Measurements from ENCODE around the gene DHX35. TPM values are rescaled to one million over a fixed set of nuclear protein-coding genes. Genes with fewer than 3 reads are reported as not detected.

DHX35 gene
- total and polyA plus RNA-seq, 10 of the 15 experiments (the other 5 are each of a cell fraction or from before 2014, with no cell fraction given), result 4.3 to 21.6 (median 14.9) TPM

- SMC1A ChIA-PET (ENCODE audit: uncharacterized antibody, unreplicated experiment), result interaction anchor here (0.6 to 6.9 kb wide), 18 partner anchors 9 to 825 kb away, joined by 3 to 61 read pairs (median 5); partner anchors contain the start of genes DHX35 and FAM83D
- no peak for FAIRE-seq
- in situ Hi-C loops (cut with MboI), result loop anchor here (5.0 kb wide), 2 partner anchors 127 to 402 kb away; no protein-coding TSS in a partner anchor
These were observed 87.0 kb downstream of the DHX35 start for GRCh38 chr20:39049148-39049547.

More at GRCh38 chr20:39049148-39049547, 87.0 kb downstream of the DHX35 start:
- TF ChIP-seq ZBED1 (IDR thresholded peaks at IDR 0.05; ENCODE audit: borderline replicate concordance) (no peak), ZSCAN29 (IDR thresholded peaks at IDR 0.05) (no peak), TCF7 (IDR thresholded peaks at IDR 0.05; ENCODE audit: borderline replicate concordance) (no peak), RCOR1 (conservative IDR thresholded peaks at IDR 0.05; ENCODE audit: low read depth, low read length) (no peak), MTA3 (IDR thresholded peaks at IDR 0.05; ENCODE audit: borderline replicate concordance, low read length) (no peak), CHD4 (IDR thresholded peaks at IDR 0.05) (no peak), SREBF1 (IDR thresholded peaks at IDR 0.05; ENCODE audit: low read length) (no peak)
- H3K4me1 ChIP-seq (ENCODE audit: control insufficient read depth, insufficient read depth, low read length), result peaks cover 4% of the 10 kb centered on the region; the same call in 1 of the 2 replicates
- H2AFZ ChIP-seq (ENCODE audit: control insufficient read depth, low read depth, low read length), result no peak overlapping the region
- H3K36me3 ChIP-seq (ENCODE audit: control insufficient read depth in 2 of 2, insufficient read depth in 2 of 2, low read length in 1 of 2), result no peaks in the 10 kb centered on the region
- CTCF ChIA-PET, result interaction anchor here (0.6 to 8.4 kb wide), 55 partner anchors 9 to 825 kb away, joined by 3 to 182 read pairs (median 5); partner anchors contain the start of genes DHX35 and FAM83D
- POLR2A ChIA-PET, result interaction anchor here (0.9 to 1.6 kb wide), 4 partner anchors 31 to 123 kb away, joined by 3 to 7 read pairs (median 4); partner anchors contain the start of gene FAM83D
- no peak overlapping the region for H3K9ac ChIP-seq (ENCODE audit: control insufficient read depth, insufficient read depth, low read length)
- intact Hi-C loops (cut with micrococcal nuclease; ENCODE audit: unreplicated experiment), result loop anchor here (2.0 to 10.0 kb wide), 2 partner anchors 86 to 294 kb away; partner anchors contain the start of gene DHX35
- no TSS peak for BruUV-seq (replicated peaks)
- ATAC-seq, result no peak
- DNase-seq (ENCODE audit: low read depth, low spot score), result no peak
- H3K27me3 ChIP-seq (replicated peaks in 1 of 2; ENCODE audit: control insufficient read depth in 2 of 2, insufficient read depth in 2 of 2, low read length in 1 of 2), result no peaks in the 10 kb centered on the region
- 0 out of 2 replicates have a peak overlapping the region, but pooled peaks have one; percentile 75 for H3K4me3 ChIP-seq
- H3K27ac ChIP-seq (ENCODE audit: control insufficient read depth, insufficient read depth), result no peak overlapping the region
- H3K4me2 ChIP-seq (ENCODE audit: control insufficient read depth, insufficient read depth), result peak overlapping the region; percentile 84
- RAD21 ChIA-PET (ENCODE audit: unreplicated experiment), result interaction anchor here (0.7 to 7.6 kb wide), 22 partner anchors 10 to 825 kb away, joined by 3 to 91 read pairs (median 5); partner anchors contain the start of genes DHX35 and FAM83D
- no peaks in the 10 kb centered on the region for H3K9me3 ChIP-seq (replicated peaks; ENCODE audit: control insufficient read depth, insufficient read depth, low read length)
- H4K20me1 ChIP-seq (ENCODE audit: control insufficient read depth, insufficient read depth), result no peaks in the 10 kb centered on the region
- WGBS (ENCODE audit: insufficient coverage, insufficient replicate concordance, low lambda C conversion rate, missing lambda C conversion rate), result 50% methylated on average over 2 of the region's 2 CpGs
- H3K79me2 ChIP-seq (ENCODE audit: control insufficient read depth, insufficient read depth, low read length), result no peaks in the 10 kb centered on the region
